ENCODE data around the gene TLL1.

GRCh38 chr4:165894159-165894558 is 21.1 kb downstream of the TLL1 start:
- no peak for TF ChIP-seq RORB (CRISPR knock-in tag; IDR thresholded peaks at IDR 0.05)
- no peak for TF ChIP-seq ATF1 (CRISPR knock-in tag; IDR thresholded peaks at IDR 0.05)
- TF ChIP-seq, protein P1, sequence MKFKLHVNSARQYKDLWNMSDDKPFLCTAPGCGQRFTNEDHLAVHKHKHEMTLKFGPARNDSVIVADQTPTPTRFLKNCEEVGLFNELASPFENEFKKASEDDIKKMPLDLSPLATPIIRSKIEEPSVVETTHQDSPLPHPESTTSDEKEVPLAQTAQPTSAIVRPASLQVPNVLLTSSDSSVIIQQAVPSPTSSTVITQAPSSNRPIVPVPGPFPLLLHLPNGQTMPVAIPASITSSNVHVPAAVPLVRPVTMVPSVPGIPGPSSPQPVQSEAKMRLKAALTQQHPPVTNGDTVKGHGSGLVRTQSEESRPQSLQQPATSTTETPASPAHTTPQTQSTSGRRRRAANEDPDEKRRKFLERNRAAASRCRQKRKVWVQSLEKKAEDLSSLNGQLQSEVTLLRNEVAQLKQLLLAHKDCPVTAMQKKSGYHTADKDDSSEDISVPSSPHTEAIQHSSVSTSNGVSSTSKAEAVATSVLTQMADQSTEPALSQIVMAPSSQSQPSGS (CRISPR knock-in tag; IDR thresholded peaks at IDR 0.05; ENCODE audit: borderline replicate concordance, low read depth) = no peak
- TF ChIP-seq, protein P2, sequence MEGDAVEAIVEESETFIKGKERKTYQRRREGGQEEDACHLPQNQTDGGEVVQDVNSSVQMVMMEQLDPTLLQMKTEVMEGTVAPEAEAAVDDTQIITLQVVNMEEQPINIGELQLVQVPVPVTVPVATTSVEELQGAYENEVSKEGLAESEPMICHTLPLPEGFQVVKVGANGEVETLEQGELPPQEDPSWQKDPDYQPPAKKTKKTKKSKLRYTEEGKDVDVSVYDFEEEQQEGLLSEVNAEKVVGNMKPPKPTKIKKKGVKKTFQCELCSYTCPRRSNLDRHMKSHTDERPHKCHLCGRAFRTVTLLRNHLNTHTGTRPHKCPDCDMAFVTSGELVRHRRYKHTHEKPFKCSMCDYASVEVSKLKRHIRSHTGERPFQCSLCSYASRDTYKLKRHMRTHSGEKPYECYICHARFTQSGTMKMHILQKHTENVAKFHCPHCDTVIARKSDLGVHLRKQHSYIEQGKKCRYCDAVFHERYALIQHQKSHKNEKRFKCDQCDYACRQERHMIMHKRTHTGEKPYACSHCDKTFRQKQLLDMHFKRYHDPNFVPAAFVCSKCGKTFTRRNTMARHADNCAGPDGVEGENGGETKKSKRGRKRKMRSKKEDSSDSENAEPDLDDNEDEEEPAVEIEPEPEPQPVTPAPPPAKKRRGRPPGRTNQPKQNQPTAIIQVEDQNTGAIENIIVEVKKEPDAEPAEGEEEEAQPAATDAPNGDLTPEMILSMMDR (IDR thresholded peaks at IDR 0.05) = no peak
- no peak for TF ChIP-seq ETV6 (CRISPR knock-in tag; IDR thresholded peaks at IDR 0.05)
- TF ChIP-seq, protein P3, sequence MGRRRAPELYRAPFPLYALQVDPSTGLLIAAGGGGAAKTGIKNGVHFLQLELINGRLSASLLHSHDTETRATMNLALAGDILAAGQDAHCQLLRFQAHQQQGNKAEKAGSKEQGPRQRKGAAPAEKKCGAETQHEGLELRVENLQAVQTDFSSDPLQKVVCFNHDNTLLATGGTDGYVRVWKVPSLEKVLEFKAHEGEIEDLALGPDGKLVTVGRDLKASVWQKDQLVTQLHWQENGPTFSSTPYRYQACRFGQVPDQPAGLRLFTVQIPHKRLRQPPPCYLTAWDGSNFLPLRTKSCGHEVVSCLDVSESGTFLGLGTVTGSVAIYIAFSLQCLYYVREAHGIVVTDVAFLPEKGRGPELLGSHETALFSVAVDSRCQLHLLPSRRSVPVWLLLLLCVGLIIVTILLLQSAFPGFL (CRISPR knock-in tag; IDR thresholded peaks at IDR 0.05; ENCODE audit: borderline replicate concordance) = no peak
- no peak for TF ChIP-seq USF1 (CRISPR knock-in tag; IDR thresholded peaks at IDR 0.05)
- TF ChIP-seq, protein P4, sequence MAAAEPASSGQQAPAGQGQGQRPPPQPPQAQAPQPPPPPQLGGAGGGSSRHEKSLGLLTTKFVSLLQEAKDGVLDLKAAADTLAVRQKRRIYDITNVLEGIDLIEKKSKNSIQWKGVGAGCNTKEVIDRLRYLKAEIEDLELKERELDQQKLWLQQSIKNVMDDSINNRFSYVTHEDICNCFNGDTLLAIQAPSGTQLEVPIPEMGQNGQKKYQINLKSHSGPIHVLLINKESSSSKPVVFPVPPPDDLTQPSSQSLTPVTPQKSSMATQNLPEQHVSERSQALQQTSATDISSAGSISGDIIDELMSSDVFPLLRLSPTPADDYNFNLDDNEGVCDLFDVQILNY (CRISPR knock-in tag; IDR thresholded peaks at IDR 0.05) = no peak
- no peak for TF ChIP-seq ZNF121 (CRISPR knock-in tag; IDR thresholded peaks at IDR 0.05)
- no peak for TF ChIP-seq CREM (CRISPR knock-in tag; IDR thresholded peaks at IDR 0.05)
- no peak for TF ChIP-seq ZNF512 (CRISPR knock-in tag; IDR thresholded peaks at IDR 0.05; ENCODE audit: borderline replicate concordance)
- TF ChIP-seq NFYB (CRISPR knock-in tag; conservative IDR thresholded peaks at IDR 0.05; ENCODE audit: low read depth) = no peak
- TF ChIP-seq GABPB1 (CRISPR knock-in tag; IDR thresholded peaks at IDR 0.05) = no peak

Measured in WTC11 (cell line).